Stimulated activated CD4-positive, alpha-beta T cell treated with anti-CD3 and anti-CD28 coated beads, Interleukin-1b, Interleukin-23, amount 100 ng/mL, for 48 hours (primary cell): Measurements from ENCODE around the gene GABRR2.
A peak's percentile ranks its signal among the peaks of the same experiment; 100 is the strongest.

Source experiments
- DNase-seq: peaks from one replicate; pipeline ENCODE4 v3.0.0-alpha.2; 2020

The GABRR2 gene

DNA sequence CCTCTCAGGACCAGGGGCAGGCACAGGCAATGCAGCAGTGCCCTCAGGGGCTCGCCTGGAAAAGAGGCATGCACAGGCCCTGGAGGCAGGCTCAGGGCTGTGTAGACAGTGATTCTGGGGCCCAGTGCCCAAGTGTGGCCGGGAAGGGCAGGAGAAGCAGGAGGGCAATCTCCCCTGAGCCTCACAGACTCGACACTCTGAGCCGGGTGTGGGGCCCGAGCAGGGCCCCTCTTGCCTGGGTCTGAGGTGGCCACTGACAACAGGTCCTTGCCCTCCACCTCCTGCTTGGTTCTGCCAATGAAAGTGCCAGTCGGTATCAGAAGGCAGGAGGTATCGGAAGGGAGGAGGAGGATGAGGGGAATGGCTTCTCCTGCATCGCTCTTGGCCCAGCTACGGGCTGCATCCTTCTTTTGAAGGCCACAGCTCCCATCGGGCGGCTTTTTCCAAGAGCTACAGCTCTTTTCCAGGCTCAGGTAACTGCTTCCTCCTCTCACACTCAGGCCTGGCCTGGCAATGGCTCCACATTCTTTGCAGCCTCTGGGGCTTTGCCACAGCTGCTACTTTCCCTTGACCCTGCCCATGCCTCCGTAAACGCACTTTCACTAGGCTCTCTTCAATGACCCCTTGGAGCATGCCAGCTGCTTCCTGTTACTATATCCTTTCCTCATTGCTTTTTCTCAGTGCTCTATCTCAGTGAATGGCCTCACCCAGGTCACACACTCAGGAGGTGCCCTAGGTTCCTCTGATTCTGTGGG lies 24.5 kb downstream of the GABRR2 start:
- DNase-seq: no peak

DNA sequence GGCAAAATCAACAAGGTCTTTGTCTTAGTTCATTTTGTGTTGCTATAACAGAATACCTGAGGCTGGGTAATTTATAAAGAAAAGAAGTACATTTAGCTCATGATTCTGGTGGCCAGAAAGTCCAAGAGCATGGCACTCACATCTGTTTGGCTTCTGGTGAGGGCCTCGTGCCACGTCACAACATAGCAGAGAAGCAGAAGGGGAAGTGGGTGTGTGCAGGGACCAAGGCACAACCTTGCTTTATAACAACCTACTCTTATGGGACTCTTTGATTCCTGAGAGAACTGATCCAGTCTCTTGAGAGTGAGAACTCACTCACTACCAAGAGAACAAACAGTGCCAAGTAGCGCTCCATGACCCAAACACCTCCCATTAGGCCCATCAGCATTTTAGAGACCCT lies 25.4 kb downstream of the GABRR2 start:
- DNase-seq: no peak

DNA sequence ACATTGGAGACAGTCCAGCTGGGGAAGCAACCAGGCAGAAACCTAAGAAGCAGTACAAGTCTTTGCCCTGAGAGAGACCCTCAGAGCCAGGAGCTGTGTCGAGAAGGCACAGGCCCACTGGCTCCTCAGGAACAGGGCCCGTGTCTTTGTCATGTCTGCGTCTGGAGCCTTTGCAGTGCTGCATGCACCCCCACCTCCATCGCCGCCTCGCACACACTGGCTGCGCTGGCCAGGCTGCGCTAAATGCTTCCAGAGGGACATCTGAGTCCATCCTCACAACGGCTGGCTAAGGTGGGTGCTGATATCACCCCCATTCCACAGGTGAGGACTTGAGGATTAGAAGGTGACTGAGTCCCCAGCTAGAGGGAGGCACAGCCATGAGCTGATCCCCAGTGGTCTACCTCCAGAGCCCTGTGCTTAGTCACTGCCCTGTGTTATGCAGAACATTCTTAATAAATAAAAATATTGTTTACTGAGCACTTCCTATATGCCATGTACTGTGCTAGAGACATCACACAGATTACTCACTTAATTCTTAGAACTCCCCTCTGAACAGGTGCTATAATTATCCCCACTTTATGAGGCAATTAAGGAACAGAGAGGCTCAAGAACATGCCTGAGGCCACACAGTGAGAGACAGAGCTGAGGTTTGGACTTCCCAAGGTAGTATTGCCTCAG lies 27.6 kb downstream of the GABRR2 start:
- no peak for DNase-seq

DNA sequence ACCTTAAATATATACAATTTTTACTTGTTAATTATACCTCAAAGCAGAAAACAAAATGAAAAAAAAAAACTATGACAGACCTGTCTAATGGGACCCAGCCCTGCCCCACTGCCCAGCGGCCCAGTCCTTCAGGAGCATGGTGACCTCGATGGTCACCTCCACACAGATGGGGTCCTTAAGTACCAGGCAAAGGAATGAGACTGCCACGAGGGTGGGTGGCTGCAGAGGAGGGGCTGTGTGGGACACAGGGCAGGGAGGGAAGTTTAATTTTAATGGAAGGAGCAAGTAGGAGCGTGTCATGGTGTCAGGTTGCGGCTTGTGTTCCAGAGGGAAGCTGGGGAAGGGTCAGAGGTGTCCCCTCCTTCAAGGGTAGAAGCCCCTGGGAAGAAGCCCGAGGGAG lies 28.6 kb downstream of the GABRR2 start:
- DNase-seq: no peak

DNA sequence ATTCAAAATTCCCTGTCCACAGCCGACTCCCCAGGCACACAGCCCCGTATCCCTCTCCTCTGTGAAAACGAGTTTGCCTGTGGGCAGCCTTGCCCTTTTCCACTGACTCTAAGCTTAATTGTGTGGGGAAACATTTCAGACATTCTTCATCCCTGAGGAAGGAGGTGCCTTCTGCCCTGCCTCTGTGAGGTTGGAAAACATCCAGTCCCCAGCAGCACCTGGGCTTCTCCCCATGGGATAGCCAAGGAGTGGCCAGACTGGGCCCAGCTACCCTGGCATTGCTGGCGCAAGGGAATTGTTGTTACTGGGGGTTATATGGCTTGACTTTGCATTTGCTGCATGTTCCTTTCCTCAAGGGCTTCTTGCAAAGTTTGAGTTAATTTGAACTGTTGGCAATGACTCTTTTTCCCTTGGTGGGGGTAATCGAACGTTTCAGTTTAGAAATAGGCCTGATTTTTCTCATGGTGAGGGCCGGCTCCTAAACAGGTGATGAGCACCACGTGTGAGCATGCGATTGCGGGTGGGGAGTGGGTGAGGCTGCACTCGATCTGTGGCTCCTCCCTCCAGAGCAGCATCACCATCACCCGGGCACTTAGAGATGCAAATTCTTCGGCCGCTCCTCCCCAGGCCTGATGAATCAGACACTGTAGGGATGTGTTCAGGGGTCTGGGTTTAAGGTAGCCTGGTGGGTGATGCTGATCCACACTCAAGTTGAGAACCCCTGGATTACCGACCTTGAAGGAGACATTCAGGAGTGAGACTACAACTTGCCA lies 29.9 kb downstream of the GABRR2 start:
- no peak for DNase-seq

DNA sequence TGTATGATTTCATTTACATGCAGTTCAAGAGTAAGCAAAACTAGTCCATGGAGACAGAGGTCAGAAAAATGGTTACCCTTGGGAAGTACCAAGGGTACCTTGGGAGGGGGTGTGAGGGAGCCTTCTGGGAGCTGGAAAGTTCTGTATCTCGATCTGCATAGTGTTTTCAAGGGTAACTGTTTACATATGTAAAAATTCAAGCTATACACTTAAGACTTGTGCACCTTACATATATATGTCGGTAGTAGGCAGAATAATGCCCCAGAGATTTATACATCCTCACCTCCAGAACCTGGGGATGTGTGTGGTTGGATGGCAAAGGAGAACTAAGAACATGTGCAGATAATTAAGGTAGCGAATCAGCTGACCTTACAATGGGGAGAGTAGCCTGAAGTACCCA lies 31.0 kb downstream of the GABRR2 start:
- no peak for DNase-seq

DNA sequence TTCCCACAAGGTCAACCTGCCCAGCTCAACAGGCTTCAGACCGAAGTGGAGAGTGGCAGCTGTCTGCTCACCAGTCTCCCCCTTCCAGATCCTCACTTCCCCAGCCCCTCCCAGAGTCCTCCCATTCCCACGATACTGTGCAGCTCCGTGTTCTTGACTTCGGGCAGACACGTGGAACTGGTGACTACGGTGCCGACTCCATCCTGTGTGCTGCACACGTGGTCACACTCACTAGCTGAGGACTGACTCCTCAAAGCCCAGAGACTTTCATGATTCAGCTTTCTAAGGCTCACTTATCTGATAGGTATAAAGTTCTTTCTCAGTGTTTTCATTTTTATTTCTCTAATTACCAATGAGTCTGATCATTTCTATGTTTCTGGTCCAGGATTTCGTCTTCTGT lies 32.4 kb downstream of the GABRR2 start:
- DNase-seq: no peak

DNA sequence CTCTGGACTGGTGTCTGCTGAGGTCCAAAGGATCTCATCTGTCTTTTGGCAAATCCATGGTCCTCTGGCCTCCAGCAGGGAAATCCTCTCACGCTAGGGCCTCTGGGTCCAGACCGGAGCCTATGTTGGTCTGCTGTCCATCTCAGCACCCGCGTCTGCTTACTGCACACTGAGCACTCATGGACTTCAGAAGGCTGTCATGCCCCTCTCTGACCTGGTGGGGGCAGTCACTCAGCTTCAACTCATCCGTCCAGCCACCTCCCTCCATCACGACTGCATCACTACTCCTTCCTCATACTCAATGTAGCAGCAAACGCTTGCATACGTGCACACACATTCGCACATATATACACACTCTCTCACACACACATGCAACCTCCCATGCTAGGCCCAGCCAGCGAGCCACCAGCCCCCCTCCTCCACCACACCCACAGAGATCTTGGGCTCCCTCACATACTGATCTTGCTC lies 33.3 kb downstream of the GABRR2 start:
- peak; percentile 47 for DNase-seq

DNA sequence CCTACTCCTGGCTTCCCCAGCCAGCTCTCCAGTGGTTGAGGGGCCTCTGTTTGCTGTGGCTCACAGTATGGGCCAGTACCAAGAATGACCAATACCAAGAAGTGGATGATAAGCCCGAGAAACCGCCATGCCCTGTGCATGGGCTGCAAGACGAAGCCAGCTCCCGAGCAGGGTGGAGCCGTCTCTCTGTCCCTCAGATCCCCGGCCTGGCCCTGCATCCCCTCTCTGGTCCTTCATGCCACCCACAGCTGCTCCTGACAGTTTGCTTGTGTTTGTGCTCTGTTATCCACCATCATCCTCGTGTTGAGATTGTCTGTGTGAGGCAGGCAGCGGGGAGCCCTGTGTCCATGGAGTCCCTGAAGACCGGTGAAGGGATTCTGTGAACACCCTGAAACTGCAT lies 36.1 kb downstream of the GABRR2 start:
- DNase-seq: no peak

DNA sequence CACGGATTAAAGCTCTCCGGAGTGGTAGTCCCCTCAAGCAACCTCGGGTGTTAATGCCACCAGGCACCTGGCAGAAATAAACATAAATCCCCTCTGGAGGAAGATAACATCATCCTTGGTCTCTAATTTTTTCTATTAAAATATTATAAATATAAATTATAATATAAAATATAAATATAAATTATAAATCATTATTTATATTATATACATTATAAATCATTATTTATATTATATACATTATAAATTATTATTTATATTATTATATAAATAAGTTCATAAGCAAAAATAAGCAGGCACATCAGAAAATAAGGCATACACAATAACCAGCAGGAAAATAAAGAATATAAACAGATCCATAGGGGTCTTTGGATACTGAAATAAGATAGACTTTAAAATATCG lies 39.2 kb downstream of the GABRR2 start:
- DNase-seq: no peak

DNA sequence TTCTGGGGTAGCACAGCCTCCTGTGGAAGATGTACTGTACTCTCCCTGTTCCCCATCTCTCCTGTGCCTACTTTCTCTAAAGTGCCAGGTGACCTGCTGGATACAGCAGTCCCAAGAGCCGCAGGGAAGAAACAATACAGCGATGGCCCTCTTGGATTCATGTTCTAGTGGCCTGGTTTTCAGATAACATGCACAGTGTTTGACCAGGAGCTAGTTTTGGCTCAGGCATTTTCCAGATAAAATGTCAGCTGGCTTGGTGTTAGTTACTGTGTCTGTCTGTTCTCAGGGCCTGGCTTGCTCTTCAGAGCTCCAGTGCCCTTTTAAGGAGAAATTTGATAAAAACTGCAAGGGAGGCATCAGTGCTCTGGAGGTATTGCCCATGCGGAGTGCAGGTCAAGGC lies 41.3 kb downstream of the GABRR2 start:
- no peak for DNase-seq

DNA sequence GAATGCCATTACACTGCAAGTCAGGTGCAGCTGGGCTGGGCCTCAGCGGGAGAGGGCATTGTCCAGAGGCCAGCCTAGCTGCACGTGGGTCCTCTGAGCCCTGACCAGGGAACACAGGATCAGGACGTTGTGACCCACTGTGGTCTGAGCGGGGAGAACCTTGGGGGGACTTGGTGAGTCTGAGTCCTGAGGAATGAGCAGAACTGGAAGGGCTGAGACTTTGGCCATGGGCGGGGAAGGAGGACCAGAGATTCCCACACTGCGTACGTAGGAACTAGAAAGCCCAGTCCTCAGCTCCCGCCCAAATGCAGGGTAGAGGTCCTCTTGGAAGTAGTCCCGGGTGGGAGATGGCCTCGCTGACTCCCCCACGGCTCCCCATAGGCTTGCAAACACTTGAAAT lies 42.5 kb downstream of the GABRR2 start:
- DNase-seq: no peak

DNA sequence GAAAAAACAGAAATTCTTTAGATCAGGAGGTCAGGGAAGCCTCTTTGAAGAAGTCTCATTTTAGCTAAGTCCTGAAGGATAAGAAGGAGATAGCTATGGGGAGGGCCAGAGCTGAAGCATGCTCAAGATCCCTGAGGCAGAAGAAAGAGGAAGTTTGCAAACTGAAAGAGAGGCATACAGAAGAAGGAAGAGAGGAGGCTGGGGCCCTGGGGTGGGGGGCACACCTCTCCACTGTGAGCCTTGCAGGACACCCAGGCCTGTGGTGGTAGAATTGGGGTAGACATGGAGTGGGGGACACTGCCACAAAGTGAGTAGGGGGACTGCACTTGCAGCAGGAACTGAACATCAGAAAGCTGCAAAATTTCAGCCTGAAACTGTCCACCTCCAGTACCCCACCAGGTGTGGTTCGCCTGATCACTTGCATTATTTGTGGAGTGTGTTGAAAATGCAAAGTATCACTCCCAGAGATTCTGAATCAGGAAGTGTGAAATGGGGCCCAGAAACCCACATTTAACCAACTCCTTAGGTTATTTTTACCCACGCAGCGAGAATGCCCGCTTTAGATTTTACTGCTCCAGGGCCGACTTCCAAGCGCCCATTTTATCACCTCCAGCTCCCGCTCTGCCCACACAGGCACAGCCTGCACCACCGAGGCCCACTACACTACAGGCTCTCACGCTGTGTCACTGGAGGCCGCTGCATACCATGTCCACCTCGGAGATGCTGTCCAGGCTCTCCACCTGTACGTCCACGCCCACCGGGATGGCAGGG lies 44.0 kb downstream of the GABRR2 start:
- no peak for DNase-seq

DNA sequence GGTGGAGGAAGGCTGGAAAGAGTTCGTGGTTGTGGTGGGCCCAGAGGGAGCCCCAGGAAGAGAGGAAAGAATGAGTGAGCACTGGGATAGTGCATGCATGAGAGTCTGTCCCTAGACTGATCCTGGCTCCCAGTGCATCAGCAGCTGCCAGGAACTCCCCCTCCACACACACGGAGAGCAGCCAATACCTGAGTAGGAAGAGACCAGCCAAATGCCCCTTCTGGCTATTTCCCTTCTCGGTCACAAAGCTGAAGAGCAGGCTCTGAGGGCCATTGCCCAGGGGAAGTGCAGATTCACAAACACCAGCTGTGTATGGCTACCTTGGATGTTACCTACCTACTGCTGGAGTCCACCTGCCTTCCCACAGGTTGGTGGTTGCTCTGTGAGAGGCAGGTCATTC lies 45.1 kb downstream of the GABRR2 start:
- DNase-seq: no peak

DNA sequence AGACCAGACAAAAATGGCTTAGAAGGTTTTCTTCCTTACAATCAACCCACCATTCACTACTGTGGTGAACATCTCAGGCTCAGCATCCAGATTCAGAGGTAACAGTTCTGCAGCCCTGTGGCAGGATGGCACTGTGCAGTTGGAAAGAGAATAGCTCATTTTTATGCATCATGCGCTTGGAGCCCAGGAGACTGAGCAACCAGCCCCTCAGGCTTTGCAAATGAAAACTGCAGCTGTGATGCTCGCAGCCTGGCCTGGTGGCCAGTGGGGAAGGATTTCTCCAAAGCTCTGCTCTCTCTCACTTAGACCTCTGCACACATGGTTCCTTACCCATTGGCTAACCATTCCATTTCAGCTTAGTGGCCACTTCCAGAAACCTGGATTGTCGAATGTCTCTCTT lies 45.8 kb downstream of the GABRR2 start:
- DNase-seq: no peak

DNA sequence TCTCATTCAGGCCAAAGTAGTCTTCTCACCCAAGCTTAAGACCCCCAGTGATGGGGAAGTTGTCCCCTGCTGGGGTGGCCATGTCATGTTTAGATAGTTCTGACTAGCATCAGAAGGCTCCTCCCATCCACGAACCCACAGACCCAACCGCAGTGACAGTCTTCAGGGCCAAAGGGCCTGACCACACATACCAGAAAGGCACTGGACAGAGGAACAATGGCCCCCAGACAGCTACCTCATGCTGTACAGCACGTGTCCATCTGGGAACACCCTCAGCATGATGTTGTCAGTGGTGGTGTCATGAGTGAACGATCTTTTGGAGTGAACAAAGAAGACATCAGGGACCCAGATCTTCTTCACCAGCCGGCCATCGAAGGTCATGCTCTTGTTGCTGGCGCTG lies 46.3 kb downstream of the GABRR2 start:
- no peak for DNase-seq

DNA sequence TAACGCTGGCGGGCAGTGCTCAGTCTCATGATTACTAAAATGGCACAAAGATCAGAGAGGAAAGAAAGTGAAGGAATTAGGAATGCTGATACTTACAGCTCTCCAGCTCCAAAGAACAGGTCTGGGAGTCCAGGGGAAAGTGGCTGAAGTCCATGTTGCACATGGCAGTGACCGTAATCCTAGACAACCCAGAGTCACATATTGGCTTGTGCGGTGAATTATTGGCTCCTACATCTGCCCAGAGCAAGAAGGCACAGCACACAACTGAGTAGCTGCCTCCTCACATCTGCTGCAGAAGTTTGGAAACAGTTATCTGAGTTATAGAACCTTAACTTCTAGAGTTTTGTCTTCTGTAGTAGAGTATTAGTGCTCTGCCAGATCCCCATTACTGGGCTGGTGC lies 47.2 kb downstream of the GABRR2 start:
- DNase-seq: no peak

DNA sequence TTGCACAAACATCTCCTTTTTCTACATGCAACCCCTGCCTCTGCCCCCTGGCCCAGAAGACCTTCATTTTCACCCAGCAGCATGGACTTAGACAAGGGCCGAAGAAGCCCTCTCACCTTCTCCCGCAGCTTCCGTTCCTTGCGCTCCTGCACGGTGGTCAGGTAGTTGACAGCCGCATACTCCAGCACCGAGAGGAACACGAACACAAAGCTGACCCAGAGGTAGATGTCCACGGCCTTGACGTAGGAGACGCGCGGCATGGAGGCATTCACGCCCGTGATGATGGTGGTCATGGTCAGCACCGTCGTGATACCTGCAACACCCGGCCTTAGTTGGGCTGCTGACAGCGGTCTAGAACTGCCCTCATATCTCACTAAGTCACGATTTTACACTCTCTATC lies 50.8 kb downstream of the GABRR2 start:
- no peak for DNase-seq

DNA sequence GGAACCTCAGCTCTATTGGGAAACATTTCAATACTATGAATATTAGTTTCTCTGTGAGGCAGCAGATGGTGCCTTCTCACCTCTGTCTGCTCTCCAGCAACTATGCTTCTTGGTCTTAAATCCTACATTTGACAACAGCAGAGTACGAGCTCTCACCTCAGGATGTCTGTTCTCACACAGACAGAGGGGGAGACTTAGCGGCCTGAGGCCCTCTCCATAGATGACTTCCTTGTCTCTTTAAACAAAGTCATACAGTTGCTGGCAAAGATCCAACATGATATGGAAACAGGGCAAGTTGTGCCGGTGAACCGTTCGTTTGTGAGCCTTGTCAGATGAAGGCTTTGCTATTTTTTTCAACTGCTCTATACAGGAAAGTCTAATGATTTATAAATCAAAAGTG lies 54.3 kb downstream of the GABRR2 start:
- DNase-seq: no peak

DNA sequence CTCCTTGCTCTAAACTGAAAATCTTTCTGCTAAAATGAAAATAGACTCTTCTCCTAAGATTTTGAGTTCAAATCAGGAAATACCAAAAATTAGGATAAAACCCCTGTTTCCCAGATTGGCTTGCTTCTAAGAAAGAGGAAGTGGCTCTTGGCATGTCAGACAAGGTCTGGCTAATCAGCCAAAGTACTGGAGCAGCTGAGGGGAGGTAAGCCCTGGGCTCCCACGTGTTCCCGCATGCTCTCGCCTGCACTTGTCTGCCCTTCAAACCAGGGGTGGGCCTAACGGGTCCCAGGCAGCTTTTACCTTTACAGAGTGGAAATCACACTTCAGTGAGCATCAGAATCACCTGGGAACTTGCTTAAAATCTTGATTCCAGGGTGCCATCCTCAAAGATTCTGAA lies 54.8 kb downstream of the GABRR2 start:
- DNase-seq: no peak

DNA sequence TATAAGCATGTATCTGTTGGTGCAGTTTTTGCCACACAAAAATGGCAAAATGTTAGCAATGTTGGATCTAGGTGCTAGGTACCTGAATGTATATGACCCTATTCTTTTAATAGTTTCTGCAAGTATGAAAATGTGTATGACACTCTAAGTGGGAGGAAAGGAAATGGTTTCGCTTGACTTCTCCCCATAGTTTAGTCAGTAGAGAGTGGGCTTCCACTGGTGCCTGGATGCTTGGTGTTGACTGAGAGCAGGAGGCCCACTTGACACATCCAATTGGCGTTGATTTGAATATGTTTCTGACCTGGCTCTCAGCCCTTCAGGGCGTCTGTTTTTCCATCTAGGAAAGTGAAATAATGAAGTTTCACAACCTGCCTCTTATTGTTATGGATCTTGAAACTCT lies 56.2 kb downstream of the GABRR2 start:
- DNase-seq: no peak

DNA sequence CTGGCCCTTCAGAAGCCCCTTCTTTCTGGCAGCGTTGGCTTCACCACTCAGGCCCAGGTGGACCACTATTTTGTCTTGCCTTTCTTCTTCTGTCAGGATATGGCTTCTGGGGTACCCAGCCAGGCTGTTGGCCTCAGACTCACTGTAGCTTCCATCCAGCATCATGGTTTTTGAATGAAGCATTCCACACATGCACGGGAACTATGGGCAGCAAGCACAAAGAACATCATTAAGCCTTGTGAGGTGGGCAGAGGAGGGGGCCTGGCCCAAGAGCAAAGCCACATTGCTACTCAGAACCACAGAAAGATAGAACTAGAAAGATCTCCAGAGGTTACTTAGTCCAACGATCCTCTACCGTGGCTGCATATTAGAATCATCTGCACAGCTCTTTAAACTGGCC lies 57.3 kb downstream of the GABRR2 start:
- DNase-seq: no peak

DNA sequence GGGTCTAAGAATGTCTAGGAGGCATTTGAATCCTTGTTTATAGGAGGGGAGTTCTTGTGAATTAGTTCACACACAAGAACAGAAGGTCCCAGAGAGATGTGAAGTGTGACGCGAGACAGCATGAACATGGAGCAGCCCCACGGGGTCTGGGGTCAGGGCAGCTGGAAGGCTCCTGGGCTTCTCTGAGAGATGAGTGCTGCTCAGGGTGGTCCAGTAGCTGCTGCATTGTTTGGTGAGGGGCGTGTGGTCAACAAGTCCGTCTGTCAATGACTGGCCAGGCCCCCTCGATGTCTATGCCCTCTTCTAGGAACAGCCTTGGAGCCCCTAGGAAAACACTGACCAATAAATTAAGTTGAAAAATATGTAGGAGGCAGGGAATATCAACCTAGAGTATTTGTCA lies 57.8 kb downstream of the GABRR2 start:
- DNase-seq: no peak
